Measurements from ENCODE around the gene VEPH1. TPM values are rescaled to one million over a fixed set of nuclear protein-coding genes. Genes with fewer than 3 reads are reported as not detected.
"Not testable (repeated sequence)": the region's sequence is repeated elsewhere in the genome, so short reads cannot be mapped to it uniquely, and the experiment has no call there.

The VEPH1 gene
- total RNA-seq, 2 donors from 2014 or later = 15.0 to 30.0 TPM

GRCh38 chr3:157330206-157330605 is 173.0 kb downstream of the VEPH1 start:
- Histone ChIP-seq H3K27me3 (no peaks in the 10 kb centered on the region), H3K9me3 (no peaks in the 10 kb centered on the region), H3K4me3 (no peak overlapping the region), H3K27ac (no peak overlapping the region), H3K36me3 (replicated peaks in 1 of 2; ENCODE audit: insufficient read depth in 1 of 2, low read depth in 2 of 2) (no peaks in the 10 kb centered on the region), H3K4me1 (no peaks in the 10 kb centered on the region)
- ATAC-seq (no peak), DNase-seq (no peak)
- WGBS, 2 donors = 88 to 100% methylated on average over 1 of the region's 1 CpG
- TF ChIP-seq POLR2A (IDR thresholded peaks at IDR 0.05) = no peak
- TF ChIP-seq, protein P1, sequence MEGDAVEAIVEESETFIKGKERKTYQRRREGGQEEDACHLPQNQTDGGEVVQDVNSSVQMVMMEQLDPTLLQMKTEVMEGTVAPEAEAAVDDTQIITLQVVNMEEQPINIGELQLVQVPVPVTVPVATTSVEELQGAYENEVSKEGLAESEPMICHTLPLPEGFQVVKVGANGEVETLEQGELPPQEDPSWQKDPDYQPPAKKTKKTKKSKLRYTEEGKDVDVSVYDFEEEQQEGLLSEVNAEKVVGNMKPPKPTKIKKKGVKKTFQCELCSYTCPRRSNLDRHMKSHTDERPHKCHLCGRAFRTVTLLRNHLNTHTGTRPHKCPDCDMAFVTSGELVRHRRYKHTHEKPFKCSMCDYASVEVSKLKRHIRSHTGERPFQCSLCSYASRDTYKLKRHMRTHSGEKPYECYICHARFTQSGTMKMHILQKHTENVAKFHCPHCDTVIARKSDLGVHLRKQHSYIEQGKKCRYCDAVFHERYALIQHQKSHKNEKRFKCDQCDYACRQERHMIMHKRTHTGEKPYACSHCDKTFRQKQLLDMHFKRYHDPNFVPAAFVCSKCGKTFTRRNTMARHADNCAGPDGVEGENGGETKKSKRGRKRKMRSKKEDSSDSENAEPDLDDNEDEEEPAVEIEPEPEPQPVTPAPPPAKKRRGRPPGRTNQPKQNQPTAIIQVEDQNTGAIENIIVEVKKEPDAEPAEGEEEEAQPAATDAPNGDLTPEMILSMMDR (IDR thresholded peaks at IDR 0.05) = no peak
- intact Hi-C loops (cut with DNase I) = no loop called here

DNA sequence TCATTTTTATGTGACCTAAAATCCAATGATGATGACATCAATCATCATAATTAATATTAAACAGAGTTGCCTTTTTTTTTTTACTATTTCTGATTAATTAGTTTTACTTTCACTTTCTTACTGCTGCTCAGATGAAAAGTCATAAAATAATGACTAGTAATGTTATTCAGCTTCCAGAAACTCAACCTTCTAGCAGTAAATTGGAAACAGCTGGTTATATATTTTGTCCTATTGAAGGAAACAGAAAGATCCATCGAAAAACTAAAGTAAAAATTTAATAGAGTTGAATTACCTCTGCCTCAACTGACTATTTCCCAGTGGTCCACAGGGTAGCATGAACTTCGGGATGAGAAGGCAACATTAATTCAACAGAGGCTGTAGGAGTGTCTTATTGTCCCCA is 173.7 kb downstream of the VEPH1 start:
- no peak for TF ChIP-seq POLR2A (IDR thresholded peaks at IDR 0.05)
- TF ChIP-seq, protein P1 (IDR thresholded peaks at IDR 0.05) = no peak
- ATAC-seq = no peak
- intact Hi-C loops (cut with DNase I) = no loop called here
- no peaks in the 10 kb centered on the region for H3K27me3 ChIP-seq
- DNase-seq = no peak
- no peaks in the 10 kb centered on the region for H3K9me3 ChIP-seq
- no peaks in the 10 kb centered on the region for H3K4me1 ChIP-seq
- H3K36me3 ChIP-seq (replicated peaks in 1 of 2; ENCODE audit: insufficient read depth in 1 of 2, low read depth in 2 of 2) = no peaks in the 10 kb centered on the region
- no peak overlapping the region for H3K27ac ChIP-seq
- H3K4me3 ChIP-seq = no peak overlapping the region
- 64 to 67% methylated on average over 2 of the region's 2 CpGs for WGBS, 2 donors

GRCh38 chr3:157327837-157328236 is 175.4 kb downstream of the VEPH1 start:
- intact Hi-C loops (cut with DNase I) = no loop called here
- H3K27ac ChIP-seq = no peak overlapping the region

DNA sequence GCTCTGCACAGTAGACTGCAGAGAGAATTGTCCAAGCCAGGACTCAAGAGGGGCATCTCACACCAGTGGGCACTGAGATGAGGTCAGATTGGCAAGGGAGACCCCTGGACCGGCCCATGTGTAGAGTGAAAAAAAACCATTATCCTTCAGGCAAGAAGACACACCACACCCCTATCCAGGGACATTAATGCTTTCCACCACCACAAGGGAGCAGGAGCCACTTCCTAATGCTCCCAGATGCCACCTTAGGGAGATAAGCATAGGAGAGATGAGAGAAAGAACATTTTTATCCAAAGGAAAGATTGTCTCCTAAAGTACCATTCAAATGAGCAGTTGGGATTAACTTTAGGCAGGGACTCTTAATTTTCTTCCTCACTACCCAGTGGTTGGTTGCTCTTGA is 176.2 kb downstream of the VEPH1 start:
- WGBS, 2 donors = 85 to 91% methylated on average over 1 of the region's 1 CpG
- Histone ChIP-seq H3K4me3 (no peak overlapping the region), H3K9me3 (no peaks in the 10 kb centered on the region), H3K27me3 (no peaks in the 10 kb centered on the region), H3K36me3 (replicated peaks in 1 of 2; ENCODE audit: insufficient read depth in 1 of 2, low read depth in 2 of 2) (no peaks in the 10 kb centered on the region), H3K27ac (no peak overlapping the region), H3K4me1 (no peaks in the 10 kb centered on the region)
- ATAC-seq = no peak
- DNase-seq = no peak
- TF ChIP-seq, protein P1 (IDR thresholded peaks at IDR 0.05) = no peak
- TF ChIP-seq POLR2A (IDR thresholded peaks at IDR 0.05) = no peak
- intact Hi-C loops (cut with DNase I) = no loop called here

More at GRCh38 chr3:157327837-157328236, 175.4 kb downstream of the VEPH1 start:
- WGBS, 2 donors = 85 to 98% methylated on average over 3 of the region's 3 CpGs
- Histone ChIP-seq H3K9me3 (no peaks in the 10 kb centered on the region), H3K36me3 (replicated peaks in 1 of 2; ENCODE audit: insufficient read depth in 1 of 2, low read depth in 2 of 2) (no peaks in the 10 kb centered on the region), H3K4me1 (no peaks in the 10 kb centered on the region), H3K4me3 (no peak overlapping the region), H3K27me3 (no peaks in the 10 kb centered on the region)
- ATAC-seq (no peak), DNase-seq (no peak)
- no peak for TF ChIP-seq POLR2A (IDR thresholded peaks at IDR 0.05)
- TF ChIP-seq, protein P1 (IDR thresholded peaks at IDR 0.05) = no peak

DNA sequence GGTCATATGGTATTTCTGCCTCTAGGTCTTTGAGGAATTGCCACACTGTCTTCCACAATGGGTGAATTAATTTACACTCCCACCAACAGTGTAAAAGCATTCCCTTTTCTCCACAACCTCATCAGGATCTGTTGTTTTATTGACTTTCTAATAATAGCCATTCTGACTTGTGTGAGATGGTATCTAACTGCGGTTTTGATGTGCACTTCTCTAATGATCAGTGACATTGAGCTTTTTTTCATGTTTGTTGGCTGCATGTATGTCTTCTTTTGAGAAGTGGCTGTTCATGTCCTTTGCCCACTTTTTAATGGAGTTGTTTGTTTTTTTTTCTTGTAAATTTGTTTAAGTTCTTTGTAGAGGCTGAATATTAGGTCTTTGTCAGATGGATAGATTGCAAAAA is 178.3 kb downstream of the VEPH1 start:
- H3K27me3 ChIP-seq; H3K9me3 ChIP-seq; ATAC-seq; H3K4me3 ChIP-seq; intact Hi-C loops (cut with DNase I); H3K36me3 ChIP-seq (replicated peaks in 1 of 2; ENCODE audit: insufficient read depth in 1 of 2, low read depth in 2 of 2); DNase-seq; H3K4me1 ChIP-seq; H3K27ac ChIP-seq: not testable (repeated sequence)
- WGBS, 2 donors = 88 to 96% methylated on average over 1 of the region's 1 CpG

Measured in body of pancreas (tissue), 4 donors.